GM19238 (cell line): ENCODE results near the gene SOCS4.
A peak's percentile ranks its signal among the peaks of the same experiment; 100 is the strongest.
"Not testable (repeated sequence)": the region's sequence is repeated elsewhere in the genome, so short reads cannot be mapped to it uniquely, and the experiment has no call there.

Source experiments
- DNase-seq: peaks from one replicate; pipeline ENCODE4 v3.0.0; 2011; ENCODE audit warnings: low spot score; ENCODE audit not compliant: insufficient read length

SOCS4 gene

GRCh38 chr14:55051423-55052268, 24.6 kb downstream of the SOCS4 start, which contains the start of gene MAPK1IP1L:
Gene MAPK1IP1L, plus strand, starts transcription at chr14:55051647. Its CDS starts 10,037 bp downstream, at chr14:55061684.
- DNase-seq: peak; percentile 92

- no peak for DNase-seq
Observed at GRCh38 chr14:55052269-55052930, 25.4 kb downstream of the SOCS4 start.

GRCh38 chr14:55053018-55053417, 26.0 kb downstream of the SOCS4 start:
- no peak for DNase-seq

- DNase-seq: no peak
Observed at GRCh38 chr14:55053500-55053899, 26.5 kb downstream of the SOCS4 start.

- no peak for DNase-seq
Observed at GRCh38 chr14:55054098-55054497, 27.1 kb downstream of the SOCS4 start.

- DNase-seq: no peak
Observed at GRCh38 chr14:55057919-55058318, 30.9 kb downstream of the SOCS4 start.

GRCh38 chr14:55059333-55059732, 32.3 kb downstream of the SOCS4 start:
- DNase-seq: no peak

GRCh38 chr14:55062517-55063351, 35.7 kb downstream of the SOCS4 start:
- no peak for DNase-seq

- not testable (repeated sequence) for DNase-seq
Observed at GRCh38 chr14:55064896-55065295, 37.9 kb downstream of the SOCS4 start.

- DNase-seq: no peak
Observed at GRCh38 chr14:55065411-55065810, 38.4 kb downstream of the SOCS4 start.

- no peak for DNase-seq
Observed at GRCh38 chr14:55066223-55066622, 39.2 kb downstream of the SOCS4 start.

GRCh38 chr14:55070981-55071411, 44.0 kb downstream of the SOCS4 start:
- DNase-seq: no peak

GRCh38 chr14:55071870-55072640, 45.0 kb downstream of the SOCS4 start:
- DNase-seq: no peak

- DNase-seq: no peak
Observed at GRCh38 chr14:55073856-55074255, 46.8 kb downstream of the SOCS4 start.

GRCh38 chr14:55074662-55075061, 47.6 kb downstream of the SOCS4 start:
- no peak for DNase-seq

GRCh38 chr14:55075628-55076175, 48.7 kb downstream of the SOCS4 start:
- no peak for DNase-seq

GRCh38 chr14:55077170-55078151, 50.4 kb downstream of the SOCS4 start:
- DNase-seq: no peak

- not testable (repeated sequence) for DNase-seq
Observed at GRCh38 chr14:55079961-55080360, 52.9 kb downstream of the SOCS4 start.

GRCh38 chr14:55084401-55085059, 57.5 kb downstream of the SOCS4 start:
- no peak for DNase-seq
